DOHH2 (cell line): ENCODE measurements around the gene TBC1D2B.

ENCODE experiments used
- EZH2phosphoT487 ChIP-seq: fragments of 200-600 bp; sonication (generic); IDR thresholded peaks from 2 replicates; pipeline ENCODE4 v1.6.1; 2017; ENCODE audit warnings: borderline replicate concordance, mild to moderate bottlenecking, antibody characterized with exemption, low read length, moderate library complexity, mixed read lengths
- TF ChIP-seq, protein P1 (sequence below): fragments of 200-600 bp; sonication (generic); IDR thresholded peaks from one replicate; pipeline ENCODE4 v1.5.1; 2014; ENCODE audit warnings: antibody characterized with exemption, mild to moderate bottlenecking, low read depth, low read length; ENCODE audit not compliant: poor library complexity, severe bottlenecking

DNA sequence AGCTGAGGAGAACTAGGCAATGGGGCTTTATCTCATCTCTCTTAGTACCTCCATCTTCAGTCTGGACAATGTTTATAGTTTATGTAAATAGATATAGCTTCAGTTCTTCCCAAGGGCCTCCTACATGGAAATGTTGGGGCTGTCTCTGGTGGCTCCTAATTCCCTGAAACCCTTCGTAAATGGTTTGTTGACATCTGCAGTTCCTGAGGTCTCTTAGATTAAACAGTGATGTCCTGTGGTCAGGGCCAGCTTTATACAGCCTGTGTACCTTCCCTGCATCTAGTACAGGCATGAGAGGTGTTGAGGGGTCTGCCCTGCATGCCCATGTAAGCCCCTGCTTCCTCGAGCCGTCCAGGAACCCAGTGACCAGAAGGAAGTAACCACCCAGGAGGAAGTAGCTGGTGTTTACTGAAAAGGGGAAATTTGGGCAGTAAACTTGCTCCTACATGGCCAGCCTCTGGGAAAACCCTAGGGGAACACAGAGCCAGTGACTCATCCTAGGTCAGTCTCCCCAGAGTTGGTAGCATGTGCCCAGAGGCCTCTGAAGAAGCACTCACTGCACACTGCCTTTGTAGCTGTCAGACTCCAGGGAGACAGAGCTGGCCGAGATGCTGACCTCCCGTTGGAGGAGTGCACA lies 4.7 kb upstream of the TBC1D2B start:
- TF ChIP-seq, protein P1, sequence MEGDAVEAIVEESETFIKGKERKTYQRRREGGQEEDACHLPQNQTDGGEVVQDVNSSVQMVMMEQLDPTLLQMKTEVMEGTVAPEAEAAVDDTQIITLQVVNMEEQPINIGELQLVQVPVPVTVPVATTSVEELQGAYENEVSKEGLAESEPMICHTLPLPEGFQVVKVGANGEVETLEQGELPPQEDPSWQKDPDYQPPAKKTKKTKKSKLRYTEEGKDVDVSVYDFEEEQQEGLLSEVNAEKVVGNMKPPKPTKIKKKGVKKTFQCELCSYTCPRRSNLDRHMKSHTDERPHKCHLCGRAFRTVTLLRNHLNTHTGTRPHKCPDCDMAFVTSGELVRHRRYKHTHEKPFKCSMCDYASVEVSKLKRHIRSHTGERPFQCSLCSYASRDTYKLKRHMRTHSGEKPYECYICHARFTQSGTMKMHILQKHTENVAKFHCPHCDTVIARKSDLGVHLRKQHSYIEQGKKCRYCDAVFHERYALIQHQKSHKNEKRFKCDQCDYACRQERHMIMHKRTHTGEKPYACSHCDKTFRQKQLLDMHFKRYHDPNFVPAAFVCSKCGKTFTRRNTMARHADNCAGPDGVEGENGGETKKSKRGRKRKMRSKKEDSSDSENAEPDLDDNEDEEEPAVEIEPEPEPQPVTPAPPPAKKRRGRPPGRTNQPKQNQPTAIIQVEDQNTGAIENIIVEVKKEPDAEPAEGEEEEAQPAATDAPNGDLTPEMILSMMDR, result no peak
- TF ChIP-seq EZH2phosphoT487, result no peak
